Body of pancreas (tissue), 4 donors: Measurements from ENCODE around the gene ALPL.

Experiments used
- CTCF ChIP-seq, 7 experiments: fragments of 450-650 bp in 4 of 7; fragments of 200-600 bp in 3 of 7; sonication (generic) in 3 of 7; IDR thresholded peaks; one replicate each; pipeline ENCODE4 v1.5.1; 2016 to 2019; ENCODE audit warnings: antibody characterized with exemption in 7 of 7
- POLR2A ChIP-seq, 3 donors: fragments of 450-650 bp; IDR thresholded peaks; one replicate each; pipeline ENCODE4 v1.6.1; 2016; ENCODE audit warnings: antibody characterized with exemption in 3 of 3, mild to moderate bottlenecking in 2 of 3

GRCh38 chr1:21539933-21540332 is 30.7 kb downstream of the ALPL start:
- TF ChIP-seq CTCF (IDR thresholded peaks at IDR 0.05) (no peak), POLR2A (IDR thresholded peaks at IDR 0.05) (no peak)
